Stimulated activated CD8-positive, alpha-beta memory T cell treated with anti-CD3 and anti-CD28 coated beads, Interleukin-2, amount 100 ng/mL, for 48 hours (primary cell): ENCODE measurements around the gene ABCA2.
"Not testable (repeated sequence)": the region's sequence is repeated elsewhere in the genome, so short reads cannot be mapped to it uniquely, and the experiment has no call there.

Source experiments
- DNase-seq, 2 donors: peaks; one replicate each; pipeline ENCODE4 v3.0.0-alpha.2; 2020; ENCODE audit warnings: low read depth in 2 of 2

ABCA2 gene

DNA sequence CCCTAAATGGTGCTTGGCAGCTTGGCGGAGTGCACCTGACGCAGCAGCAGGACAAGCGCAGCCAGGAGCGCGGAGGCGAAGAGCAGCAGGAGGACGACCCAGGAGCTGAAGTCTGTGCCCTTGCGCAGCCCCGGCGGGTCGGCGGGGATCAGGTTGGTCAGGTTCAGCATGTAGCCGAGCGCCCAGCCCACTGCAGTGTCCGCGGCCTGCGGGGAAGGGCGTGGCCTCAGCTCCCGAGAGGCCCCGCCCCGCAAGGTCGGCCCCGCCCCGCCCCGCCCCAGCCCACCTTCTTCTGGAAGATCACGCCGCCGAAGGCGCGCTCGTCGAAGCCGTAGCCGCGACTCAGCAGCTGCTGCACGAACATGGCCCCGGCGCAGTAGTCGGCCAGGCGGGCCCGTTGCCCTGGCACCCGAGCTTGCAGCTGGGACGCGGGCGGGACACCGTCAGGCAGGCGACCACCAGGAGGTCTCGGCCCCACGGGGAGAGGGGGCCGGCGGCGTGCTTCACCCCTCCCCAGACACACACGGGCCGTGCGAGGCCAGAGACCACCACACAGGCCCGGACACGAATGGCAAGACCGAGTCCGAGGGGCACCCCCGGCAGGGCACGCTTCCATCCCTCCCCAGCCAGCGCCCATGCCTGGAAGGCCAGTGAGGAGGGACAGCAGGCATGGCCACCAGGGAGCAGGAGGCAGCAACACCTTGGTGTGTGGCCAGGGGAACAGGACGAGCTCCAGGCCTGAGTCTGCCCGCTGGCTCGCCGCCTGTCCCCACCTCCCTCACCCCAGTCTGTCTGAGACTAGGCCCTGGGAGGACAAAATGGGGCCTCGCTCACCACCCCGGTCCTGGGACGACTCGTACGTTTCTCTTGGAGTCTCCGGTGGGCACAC is 20.9 kb upstream of the ABCA2 start:
- DNase-seq = no peak

DNA sequence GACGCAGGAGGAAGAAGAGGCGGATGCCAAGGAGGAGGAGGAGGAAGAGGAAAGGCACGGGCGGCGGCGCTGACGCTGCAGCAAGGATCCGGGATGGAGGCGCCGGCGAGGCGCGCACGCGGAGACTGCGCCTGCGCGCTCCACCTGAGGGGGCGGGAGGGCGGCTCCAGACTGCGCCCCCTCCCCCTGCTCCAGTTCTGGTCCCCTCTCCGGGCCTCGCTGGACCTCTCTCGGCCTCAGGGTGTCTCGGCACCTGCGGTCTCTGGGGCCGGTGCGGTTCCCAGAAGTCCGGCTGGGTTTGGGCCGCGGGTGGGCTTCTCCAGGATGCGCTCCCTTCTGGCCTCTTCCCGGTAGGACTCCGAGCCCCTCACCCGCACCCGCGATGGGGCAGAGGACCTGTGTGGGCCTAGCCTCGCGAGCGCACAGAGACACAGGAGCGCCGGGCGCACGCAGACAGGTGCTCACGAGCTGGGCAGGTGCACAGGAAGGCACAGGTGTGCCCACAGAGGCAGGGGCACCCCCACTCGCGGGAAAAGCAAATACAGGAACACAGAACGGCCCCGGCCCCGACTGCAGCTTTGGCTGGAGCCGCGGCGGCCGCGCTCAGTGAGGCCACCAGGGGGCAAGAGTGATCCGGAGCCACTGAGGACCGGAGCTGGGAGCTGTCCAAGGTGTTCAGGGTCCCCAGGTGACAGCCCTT is 18.2 kb upstream of the ABCA2 start, which contains the start of gene NPDC1:
Gene NPDC1 (minus strand): TSS at position 90 of the 700 bp plus-strand sequence. CDS start 188 bp downstream, outside the sequence.
- DNase-seq = peak; percentile 74 to 80

DNA sequence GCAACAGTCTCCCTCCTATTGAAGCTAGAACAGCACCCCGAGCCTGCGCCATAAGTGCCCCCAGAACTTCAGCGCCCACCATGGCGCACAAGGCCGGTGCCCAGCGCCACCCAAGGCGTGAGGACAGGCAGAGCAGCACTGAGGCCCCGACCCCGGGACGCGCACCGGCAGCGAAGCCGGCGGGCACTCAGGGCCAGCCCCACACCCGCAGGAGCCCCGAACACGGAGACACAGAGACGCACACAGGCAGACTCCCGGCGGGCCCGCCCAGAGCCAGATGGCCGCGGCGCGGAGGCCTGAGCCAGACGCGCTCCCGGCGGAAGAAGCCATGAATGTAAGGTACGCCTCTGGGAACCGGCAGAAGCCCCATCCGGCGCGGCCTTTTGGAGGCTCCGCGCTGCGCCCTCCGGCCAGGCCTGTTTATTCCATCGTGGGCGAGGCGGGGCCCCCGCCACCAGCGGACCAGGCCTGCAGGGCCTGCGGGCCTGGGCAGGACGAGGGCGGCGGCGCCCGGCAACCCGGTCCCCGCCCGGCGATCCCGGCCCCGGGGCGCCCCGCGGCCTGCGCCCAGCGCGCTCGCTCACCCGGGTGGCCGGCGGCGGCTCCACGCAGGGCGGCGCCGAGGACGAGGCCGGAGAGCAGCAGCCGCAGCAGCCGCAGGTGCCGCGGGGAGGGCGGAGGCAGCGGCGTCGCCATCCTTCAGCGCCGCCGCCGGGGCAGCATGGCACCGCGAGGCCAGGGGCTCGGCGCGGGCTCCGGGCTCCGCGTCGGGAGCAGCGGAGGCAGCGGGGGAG is 17.5 kb upstream of the ABCA2 start:
- no peak for DNase-seq

DNA sequence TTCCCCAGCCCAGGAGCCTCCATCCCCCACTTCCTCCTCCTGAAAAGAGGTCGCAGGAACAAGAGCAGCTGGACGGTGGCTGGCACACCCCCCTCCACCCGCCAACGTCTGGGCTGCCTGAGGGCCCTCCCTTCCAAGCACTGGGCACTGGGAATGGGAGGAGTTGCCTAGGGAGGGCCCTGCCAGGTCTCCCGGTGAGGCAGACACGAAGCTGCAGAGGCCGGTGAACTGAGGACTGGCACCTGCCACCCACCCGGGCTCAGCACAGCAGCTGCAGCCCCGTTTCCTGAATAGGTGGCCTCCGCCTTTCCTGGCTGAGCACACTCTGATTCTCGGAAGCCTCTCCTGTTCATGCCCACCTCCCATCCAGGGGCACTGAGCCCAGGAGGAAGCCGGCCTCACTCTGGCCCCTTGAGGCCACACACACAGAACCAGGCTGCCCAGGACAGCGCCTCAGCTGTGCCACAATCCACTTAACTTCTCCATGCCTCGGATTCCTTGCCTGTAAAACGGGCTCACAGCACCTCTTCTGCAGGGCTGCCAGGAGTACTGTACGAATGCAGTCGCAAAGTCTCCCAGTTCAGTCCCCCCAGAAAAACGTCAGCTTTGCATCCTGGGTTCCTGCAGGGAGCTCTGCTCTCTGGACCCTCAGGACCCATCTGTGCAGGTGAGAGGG is 16.6 kb upstream of the ABCA2 start:
- DNase-seq = no peak

DNA sequence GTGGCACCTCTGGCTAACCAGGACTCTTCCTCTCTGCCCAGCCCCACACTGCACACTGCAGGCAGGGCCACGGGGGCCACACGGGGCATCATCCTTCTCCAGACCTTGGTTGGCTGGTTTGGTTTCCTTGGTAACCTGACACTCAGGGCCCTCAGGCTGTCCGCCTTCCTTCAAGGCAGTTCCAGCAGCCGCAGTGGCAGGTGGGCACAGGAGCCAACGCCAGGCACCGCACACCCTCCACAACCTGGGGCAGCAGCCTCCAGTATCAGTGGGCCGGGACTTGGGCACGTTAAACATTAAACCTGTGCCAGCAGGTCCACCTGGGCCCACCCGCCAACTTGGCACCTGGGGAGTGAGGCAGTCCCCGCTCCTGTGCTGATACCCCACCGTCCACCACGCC is 16.0 kb upstream of the ABCA2 start:
- no peak for DNase-seq

DNA sequence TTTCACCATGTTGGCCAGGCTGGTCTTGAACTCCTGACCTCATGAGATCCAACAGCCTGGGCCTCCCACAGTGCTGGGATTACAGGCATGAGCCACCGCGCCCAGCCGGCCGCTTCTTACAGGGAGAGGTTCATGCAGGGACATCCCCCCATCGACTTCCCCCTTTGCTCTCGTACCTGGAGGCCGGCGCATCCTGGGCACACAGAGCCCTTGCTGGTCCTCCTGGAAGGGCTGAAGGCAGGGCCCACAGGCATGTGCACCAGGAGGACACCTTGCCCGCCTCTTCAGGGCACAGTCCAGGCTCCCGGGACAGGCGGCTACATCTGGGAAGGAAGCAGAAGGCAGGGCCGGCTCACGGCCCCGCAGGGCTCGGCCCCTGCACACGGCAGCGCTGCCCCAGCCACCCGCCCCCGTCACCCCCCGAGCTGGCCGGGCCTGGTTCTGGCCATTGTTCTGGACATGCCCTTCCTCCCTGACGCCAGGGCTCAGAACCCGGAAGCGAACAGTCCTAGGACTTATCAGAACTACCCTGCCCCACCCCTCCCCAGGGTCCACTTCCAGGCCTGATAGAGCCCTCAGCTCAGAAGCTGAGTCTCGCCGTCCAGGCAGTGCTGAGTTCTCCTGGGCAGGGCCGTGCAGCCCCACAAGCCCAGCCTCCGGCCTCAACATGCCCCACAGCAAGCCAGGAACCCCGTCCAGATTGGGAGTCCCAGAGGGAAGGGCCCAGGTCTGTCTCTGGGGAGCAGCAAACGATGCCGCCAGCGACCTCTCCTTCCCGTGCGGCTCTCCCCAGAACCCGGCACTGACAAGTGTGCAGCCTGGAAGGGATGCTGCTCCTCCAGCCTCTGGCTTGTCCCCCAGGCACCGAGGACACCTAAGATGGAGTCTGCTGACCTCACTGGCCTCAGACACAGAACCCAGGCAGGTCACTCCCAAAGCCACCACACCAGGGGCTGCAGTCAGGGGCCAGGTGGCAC is 15.0 kb upstream of the ABCA2 start:
- no peak for DNase-seq

DNA sequence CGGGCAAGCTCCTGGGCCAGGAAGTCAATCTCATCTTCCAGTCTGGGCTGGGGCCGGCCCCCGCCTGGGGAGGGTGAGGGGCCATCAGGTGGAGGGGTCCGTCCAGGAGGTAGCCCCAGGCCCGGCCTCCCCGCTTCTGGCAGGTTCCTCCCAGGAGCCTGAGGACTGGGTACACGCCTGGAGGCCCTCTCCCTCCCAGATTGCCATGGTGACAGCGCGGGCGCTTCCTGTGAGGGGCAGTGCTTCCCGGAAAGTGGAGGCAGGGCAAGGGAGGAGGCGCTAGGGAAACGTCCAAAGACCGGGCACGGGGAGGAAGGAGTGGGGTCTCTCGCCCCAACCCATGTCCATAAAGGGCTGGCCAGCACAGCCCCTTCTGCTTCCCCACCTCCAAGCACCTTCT is 13.1 kb upstream of the ABCA2 start:
- DNase-seq = no peak

DNA sequence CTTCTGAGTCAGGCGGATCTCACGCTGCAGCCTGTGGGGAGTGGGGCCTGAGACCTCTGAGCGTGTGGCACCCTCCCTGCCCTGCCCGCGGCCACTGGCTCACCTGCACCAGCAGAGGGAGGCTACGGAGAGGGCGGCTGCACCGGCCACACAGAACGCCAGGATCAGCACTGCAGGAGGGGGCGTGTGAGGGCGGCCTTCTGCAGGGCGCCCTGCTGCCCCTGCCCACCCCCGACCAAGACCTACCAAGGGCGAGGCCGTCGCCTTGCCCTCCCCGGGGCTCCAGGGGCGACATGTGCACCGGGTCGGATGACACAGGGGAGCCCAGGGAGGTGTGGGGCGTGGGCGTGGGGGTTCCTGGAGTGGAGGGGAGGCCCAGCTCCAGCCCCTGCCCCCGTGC is 12.5 kb upstream of the ABCA2 start:
- DNase-seq = no peak

DNA sequence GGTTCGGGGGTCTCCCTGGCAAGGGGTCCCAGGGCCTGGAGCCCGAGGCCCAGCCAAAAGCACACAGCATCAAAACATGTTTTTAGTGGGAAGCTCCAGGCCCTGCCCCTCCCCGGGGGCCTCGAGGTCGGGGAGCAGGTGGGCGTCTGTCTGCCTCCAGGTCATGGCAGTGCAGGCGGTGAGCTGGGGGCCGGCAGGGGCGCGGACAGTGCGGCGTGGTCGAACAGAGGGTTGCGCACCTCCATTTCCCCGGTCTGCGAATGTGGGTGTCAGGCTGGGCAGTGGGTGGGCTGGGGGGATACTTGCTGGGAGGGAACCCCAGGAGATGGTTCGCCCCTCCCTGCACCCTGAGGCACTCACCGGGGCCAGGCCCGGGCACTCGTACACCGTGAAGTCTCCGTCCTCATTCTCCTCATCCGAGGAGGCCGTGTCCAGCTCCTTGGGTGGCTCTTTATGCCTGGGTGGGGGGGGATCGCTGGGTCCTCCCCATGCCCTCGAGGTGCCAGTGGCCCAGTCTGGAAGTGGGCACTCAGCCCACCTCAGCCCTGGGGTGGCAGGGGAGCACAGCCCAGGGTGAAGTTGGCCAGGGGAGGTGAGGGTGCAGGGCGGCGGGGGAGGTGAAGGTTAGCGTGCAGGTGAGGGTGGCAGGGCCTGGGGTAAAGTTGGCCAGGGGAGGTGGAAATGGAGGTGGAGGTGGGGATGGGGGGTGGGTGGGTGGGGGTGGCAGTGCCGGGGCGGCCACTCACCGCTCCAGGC is 11.8 kb upstream of the ABCA2 start:
- no peak for DNase-seq

DNA sequence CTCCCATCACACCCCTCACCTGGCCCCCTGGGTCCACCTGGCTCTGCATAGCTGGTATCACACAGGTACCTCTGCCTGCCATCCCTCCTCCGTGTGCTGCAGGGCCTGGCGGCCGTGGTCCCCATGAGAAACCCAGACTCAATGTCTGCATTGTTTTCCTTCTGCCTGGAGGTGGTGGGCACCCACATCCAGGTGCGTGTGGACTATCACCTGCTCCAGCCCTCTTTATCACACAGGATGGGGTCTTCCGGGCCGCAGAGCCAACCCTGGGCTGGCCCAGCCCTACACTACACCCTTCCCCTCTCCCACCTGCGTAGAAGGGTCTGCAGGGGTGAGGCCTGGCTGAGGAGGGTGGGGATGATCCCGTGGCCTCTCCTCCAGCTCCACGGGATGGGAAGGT is 10.9 kb upstream of the ABCA2 start:
- no peak for DNase-seq

DNA sequence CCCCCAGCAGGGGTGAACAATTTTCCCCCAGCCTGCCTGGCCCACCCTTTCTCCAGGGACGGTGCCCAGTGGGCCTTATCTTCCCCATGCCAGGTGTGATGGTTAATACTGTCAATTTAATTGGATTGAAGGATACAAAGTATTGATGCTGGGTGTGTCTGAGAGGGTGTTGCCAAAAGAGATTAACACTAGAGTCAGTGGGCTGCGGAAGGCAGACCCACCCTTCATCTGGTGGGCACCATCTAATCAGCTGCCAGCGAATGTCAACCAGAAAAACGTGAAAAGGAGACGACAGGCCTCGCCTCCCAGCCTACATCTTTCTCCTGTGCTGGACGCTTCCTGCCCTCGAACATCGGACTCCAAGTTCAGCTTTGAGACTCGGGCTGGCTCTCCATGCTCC is 9.4 kb upstream of the ABCA2 start:
- DNase-seq = no peak

DNA sequence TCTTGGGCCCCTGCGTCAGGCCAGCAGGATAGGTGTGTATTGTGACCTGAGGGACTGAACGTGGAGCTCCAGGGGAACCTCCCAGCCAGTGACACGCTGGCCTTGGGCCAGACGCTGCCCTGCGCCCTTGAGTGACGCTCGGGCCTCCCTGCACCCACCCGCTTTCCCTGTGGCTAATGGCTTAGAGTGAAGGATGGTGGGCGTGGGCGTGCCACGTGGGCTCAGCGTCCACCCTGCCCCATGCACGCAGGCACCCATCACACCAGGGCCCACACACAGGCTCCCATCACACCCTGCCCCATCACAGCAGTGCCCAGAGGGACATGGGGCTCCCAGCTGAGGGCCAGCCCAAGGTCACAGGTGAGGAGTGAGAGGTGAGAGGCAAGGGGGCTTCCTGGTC is 9.0 kb upstream of the ABCA2 start:
- no peak for DNase-seq

DNA sequence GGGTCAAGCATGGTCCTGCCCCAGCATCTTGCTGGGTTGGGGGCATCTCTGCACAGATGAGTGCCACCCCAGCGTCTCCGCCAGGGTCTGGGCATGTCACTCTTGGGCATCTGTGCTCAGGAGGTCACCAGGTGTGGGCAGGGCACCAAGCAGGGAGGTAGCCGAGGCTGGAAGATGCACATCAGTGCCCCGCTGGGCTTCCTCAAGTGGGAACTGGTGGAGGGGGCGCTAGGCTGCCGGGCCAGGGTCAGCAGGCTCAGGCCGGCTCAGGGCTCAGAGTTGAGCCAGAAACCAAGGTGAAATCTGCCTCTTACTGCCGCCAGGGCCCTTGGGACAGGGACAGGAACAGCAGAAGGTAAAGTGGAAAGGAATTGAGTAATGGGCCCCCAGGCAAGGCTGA is 7.9 kb upstream of the ABCA2 start:
- DNase-seq = no peak

DNA sequence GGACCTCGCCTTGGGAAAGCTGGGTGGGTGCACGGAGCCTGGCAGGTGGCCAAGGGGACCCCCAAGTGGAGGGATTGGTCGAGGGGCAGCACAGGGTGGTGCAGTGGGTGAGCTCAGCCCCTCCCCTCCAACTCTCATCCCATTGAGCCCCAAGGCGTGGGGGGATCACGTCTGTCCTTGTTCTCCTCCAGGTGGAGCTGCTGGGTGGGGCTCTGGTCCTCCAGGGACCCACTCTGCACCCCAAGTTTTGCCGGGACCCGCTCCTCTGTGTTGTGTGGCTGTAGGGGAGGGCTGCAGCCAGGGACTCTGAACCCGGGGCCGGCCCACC is 7.4 kb upstream of the ABCA2 start:
- DNase-seq = no peak

DNA sequence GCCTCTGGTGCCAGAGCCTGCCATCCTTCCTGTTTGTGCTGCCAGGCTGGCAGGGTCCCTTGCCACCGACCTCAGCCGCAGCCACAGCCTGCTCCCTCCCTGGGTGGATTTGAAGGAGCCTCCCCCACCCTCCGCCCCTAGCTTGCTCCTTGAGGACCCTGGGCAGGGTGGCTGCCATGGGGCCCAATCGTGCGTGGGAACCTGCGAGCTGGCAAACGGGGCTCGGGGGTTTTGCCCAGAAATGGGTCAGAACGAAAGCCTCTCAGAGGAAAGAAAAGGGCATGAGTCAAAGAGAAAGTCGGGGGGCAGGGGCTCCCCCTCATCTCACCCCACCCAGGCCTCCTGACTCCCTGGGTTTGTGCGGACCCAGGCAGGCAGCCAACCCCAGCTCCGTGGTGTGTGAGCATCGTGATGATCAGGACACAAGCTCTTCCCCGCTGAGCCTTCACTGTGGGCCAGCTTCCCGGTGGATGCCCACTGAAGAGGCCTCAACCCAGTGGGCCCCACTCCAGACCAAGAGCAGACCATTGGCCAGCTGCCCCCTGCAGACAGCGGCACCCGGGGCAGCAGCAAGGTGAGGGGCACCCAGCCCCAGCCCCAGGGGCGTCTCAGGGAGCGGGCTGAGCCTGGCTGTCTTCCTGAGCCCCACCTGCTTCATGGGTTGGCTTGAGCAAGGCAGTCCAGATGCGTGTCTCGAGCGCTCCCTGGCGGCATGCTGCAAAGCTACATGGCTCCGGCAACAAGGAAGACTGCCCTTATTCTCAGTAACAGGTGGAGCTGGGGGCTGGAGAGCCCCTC is 6.9 kb upstream of the ABCA2 start:
- peak; percentile 73 to 83 for DNase-seq

DNA sequence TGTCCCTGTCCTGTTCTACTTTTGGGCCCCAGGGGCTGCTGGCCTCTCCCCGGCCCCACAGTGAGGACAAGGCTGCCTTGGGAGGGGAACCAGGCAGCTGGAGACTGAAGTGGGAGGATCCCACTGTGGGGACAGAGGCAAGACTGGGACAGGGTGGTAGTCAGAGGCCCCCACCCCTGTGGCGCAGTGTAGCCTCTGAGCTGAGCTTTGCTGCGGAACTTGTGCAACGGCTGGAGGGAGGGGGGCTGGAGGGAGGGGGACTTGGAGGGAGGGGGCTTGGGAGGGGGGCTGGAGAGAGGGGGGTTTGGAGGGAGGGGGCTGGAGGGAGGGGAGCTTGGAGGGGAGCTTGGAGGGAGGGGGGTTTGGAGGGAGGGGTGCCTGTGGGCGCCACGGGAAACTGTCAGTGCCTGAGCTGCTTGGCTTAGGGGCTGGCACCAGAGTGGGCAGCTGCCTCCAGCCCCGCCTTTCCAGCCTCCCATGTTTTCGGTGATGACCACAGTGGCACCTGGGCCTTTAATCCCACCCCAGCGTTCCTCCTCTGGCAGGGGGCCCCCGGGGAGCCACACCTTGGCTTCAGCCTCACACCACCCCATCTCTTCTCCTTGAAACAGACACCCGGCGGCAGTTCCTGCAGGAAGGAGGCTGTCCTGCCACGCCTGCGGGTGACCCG is 6.1 kb upstream of the ABCA2 start:
- no peak for DNase-seq

DNA sequence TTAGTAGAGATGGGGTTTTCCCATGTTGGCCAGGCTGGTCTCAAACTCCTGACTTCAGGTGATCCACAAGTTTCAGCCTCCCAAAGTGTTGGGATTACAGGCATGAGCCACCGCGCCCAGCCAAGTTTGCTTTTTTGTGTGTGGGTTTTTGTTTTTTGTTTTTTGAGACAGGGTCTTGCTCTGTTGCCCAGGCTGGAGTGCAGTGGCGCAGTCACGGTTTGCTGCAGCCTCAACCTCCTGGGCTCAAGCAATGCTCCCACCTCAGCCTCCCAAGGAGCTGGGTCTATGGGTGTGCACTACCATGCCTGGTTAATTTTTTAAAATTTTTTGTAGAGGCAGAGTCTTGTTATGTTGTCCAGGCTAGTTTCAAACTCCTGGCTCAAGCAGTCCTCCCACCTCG is 5.4 kb upstream of the ABCA2 start:
- not testable (repeated sequence) for DNase-seq

DNA sequence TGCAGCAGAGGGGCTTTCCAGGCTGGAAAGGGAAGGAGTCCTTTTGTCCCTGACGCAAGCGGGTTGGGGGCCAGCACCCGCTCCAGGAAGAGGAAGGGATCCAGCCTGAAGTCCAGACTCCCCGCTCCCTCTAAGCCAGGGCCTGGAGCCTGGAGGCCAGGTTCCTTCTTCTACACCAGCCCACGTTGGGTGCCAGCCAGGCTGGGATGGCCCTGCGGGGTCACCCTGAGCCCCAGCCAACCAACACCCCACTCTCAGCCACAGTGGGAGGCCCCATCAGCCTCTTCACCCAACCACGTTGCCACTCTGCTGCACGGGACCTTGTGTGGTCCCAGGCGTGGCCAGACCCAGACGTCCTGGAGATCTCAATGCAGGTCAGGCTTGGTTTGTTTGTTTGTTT is 4.8 kb upstream of the ABCA2 start:
- no peak for DNase-seq
